ENCODE data around the gene RAPGEF2.

The RAPGEF2 gene

DNA sequence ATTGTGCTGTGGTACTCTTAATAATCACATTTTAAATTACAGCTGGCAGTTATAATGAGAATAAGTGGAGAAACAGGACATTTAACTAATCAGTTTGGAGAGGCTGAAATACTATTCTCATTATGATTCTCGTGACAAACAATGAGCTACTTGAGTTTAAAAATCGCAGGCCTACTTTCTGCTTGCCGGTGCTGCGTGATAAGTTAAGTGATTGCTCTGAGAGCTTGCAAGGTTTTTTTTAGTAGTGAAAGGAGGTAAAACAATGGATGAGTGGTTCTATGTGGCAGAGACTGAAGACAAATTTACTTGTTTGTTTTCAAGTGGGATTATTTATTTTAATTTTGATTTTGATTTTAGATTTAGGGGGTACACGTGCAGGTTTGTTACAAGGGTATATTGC lies 114.0 kb downstream of the RAPGEF2 start:
- H3K27me3 ChIP-seq (ENCODE audit: insufficient read depth, insufficient read length) = no peaks in the 10 kb centered on the region
- no peak for TF ChIP-seq ZNF274 (IDR thresholded peaks at IDR 0.05; ENCODE audit: low read depth, low read length)
- TF ChIP-seq SUZ12 (IDR thresholded peaks at IDR 0.05; ENCODE audit: extremely low read depth, insufficient read depth, insufficient read length) = no peak
- no peak for TF ChIP-seq YY1 (IDR thresholded peaks at IDR 0.05; ENCODE audit: insufficient read depth, insufficient read length)
- H3K9ac ChIP-seq (ENCODE audit: insufficient read length, low read depth) = no peak overlapping the region
- no peaks in the 10 kb centered on the region for H3K9me3 ChIP-seq (ENCODE audit: insufficient read depth, low read length)
- H3K36me3 ChIP-seq (ENCODE audit: insufficient read depth, insufficient read length, low read length) = peaks cover 2% of the 10 kb centered on the region
- H3K4me3 ChIP-seq (ENCODE audit: insufficient read length, low read depth) = no peak overlapping the region
- no peak for DNase-seq (ENCODE audit: low read depth, low spot score)
- H3K4me1 ChIP-seq (ENCODE audit: insufficient read depth, insufficient read length) = no peaks in the 10 kb centered on the region

DNA sequence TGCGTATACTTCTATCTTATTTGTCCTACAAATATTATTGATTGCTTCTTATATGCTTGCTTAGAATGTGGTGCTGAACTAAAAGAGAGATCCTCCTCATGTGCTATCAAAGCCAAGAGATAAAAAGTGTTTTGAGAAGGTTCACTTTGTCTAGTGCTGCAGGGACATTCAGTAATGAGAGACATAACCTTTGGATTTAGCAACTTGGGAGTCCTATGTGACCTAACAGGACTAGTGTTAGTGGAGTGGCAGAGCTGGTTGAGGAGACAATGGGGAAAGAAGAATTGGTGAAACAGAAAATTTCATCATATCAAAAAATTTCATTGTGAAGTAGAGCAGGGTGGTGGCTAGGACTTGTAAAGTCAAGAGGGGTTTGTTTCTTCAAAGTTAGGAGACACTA lies 117.0 kb downstream of the RAPGEF2 start:
- Histone ChIP-seq H3K9ac (ENCODE audit: insufficient read length, low read depth) (no peak overlapping the region), H3K9me3 (ENCODE audit: insufficient read depth, low read length) (no peaks in the 10 kb centered on the region), H3K4me1 (ENCODE audit: insufficient read depth, insufficient read length) (no peaks in the 10 kb centered on the region), H3K4me3 (ENCODE audit: insufficient read length, low read depth) (no peak overlapping the region), H3K27me3 (ENCODE audit: insufficient read depth, insufficient read length) (no peaks in the 10 kb centered on the region), H3K36me3 (ENCODE audit: insufficient read depth, insufficient read length, low read length) (no peaks in the 10 kb centered on the region)
- no peak for TF ChIP-seq ZNF274 (IDR thresholded peaks at IDR 0.05; ENCODE audit: low read depth, low read length)
- TF ChIP-seq YY1 (IDR thresholded peaks at IDR 0.05; ENCODE audit: insufficient read depth, insufficient read length) = no peak
- no peak for TF ChIP-seq SUZ12 (IDR thresholded peaks at IDR 0.05; ENCODE audit: extremely low read depth, insufficient read depth, insufficient read length)
- DNase-seq (ENCODE audit: low read depth, low spot score) = no peak

DNA sequence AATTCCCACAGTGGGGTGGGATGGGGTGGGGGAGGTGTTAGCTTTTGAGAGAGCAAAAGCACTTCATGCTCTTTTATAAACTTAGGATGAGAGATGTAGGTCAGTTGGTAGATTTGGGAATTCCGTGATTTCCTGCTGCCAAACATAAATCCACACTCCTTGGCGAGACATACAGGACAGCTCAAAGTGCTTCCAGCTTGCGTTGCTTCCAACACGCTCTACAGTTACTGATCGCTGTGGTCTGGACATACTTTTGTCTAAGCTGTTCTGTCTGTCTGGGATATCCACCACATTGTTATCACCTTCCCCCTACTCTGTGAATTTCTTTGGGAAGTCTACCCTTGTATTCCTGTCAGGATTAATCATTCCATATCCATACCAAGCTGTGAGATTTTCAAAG lies 117.5 kb downstream of the RAPGEF2 start:
- no peak for DNase-seq (ENCODE audit: low read depth, low spot score)
- Histone ChIP-seq H3K27me3 (ENCODE audit: insufficient read depth, insufficient read length) (no peaks in the 10 kb centered on the region), H3K36me3 (ENCODE audit: insufficient read depth, insufficient read length, low read length) (no peaks in the 10 kb centered on the region), H3K9me3 (ENCODE audit: insufficient read depth, low read length) (no peaks in the 10 kb centered on the region), H3K4me3 (ENCODE audit: insufficient read length, low read depth) (no peak overlapping the region), H3K4me1 (ENCODE audit: insufficient read depth, insufficient read length) (no peaks in the 10 kb centered on the region), H3K9ac (ENCODE audit: insufficient read length, low read depth) (no peak overlapping the region)
- TF ChIP-seq SUZ12 (IDR thresholded peaks at IDR 0.05; ENCODE audit: extremely low read depth, insufficient read depth, insufficient read length) (no peak), YY1 (IDR thresholded peaks at IDR 0.05; ENCODE audit: insufficient read depth, insufficient read length) (no peak), ZNF274 (IDR thresholded peaks at IDR 0.05; ENCODE audit: low read depth, low read length) (no peak)

DNA sequence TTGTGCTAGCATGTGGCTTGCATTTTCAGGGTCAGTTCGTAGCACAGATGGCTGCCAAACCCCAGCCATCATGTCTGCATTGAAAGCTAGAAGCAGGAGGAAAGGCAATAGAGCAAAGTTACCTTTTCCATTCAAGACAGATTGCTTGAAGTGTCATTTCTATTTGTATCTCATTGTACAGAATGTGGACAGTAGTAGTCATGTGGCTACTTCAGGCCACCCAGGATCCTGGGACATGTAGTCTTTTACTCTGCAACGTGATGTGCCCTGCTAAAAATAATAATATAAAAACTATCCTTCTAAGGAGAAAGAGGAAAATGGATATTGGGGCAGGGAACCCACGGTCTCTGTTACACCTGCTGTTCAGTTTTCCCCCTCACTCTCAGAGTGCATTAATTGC lies 118.4 kb downstream of the RAPGEF2 start:
- no peak for DNase-seq (ENCODE audit: low read depth, low spot score)
- Histone ChIP-seq H3K9me3 (ENCODE audit: insufficient read depth, low read length) (no peaks in the 10 kb centered on the region), H3K4me1 (ENCODE audit: insufficient read depth, insufficient read length) (no peaks in the 10 kb centered on the region), H3K27me3 (ENCODE audit: insufficient read depth, insufficient read length) (no peaks in the 10 kb centered on the region), H3K4me3 (ENCODE audit: insufficient read length, low read depth) (no peak overlapping the region), H3K9ac (ENCODE audit: insufficient read length, low read depth) (no peak overlapping the region), H3K36me3 (ENCODE audit: insufficient read depth, insufficient read length, low read length) (no peaks in the 10 kb centered on the region)
- TF ChIP-seq ZNF274 (IDR thresholded peaks at IDR 0.05; ENCODE audit: low read depth, low read length) (no peak), SUZ12 (IDR thresholded peaks at IDR 0.05; ENCODE audit: extremely low read depth, insufficient read depth, insufficient read length) (no peak), YY1 (IDR thresholded peaks at IDR 0.05; ENCODE audit: insufficient read depth, insufficient read length) (no peak)

DNA sequence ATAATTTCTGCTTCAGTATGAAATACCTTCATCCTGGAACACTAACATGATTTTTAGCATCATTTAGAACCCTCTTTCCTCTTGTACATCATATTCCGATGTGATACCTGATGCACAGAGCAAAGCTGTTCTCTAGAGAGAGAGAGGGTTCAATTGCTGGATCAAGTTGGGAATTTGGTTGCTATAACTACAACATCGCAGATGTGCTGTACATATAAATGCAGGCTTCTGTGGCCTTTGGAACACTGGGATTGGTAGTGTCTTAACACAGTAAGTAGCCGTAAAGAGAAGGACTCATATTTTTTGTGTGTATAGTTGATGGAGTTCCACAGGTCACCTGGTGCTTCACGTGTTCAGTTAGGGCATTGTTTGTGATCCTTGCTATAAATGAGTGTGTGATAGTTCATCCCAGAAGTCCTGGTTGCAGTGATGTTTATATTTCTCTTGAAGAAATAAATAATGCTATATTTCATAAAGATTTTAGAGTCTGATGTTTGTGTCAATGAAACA lies 119.2 kb downstream of the RAPGEF2 start:
- TF ChIP-seq ZNF274 (IDR thresholded peaks at IDR 0.05; ENCODE audit: low read depth, low read length) = no peak
- no peak for TF ChIP-seq YY1 (IDR thresholded peaks at IDR 0.05; ENCODE audit: insufficient read depth, insufficient read length)
- Histone ChIP-seq H3K4me1 (ENCODE audit: insufficient read depth, insufficient read length) (no peaks in the 10 kb centered on the region), H3K36me3 (ENCODE audit: insufficient read depth, insufficient read length, low read length) (no peaks in the 10 kb centered on the region), H3K4me3 (ENCODE audit: insufficient read length, low read depth) (no peak overlapping the region), H3K9ac (ENCODE audit: insufficient read length, low read depth) (no peak overlapping the region), H3K9me3 (ENCODE audit: insufficient read depth, low read length) (no peaks in the 10 kb centered on the region), H3K27me3 (ENCODE audit: insufficient read depth, insufficient read length) (no peaks in the 10 kb centered on the region)
- no peak for DNase-seq (ENCODE audit: low read depth, low spot score)

DNA sequence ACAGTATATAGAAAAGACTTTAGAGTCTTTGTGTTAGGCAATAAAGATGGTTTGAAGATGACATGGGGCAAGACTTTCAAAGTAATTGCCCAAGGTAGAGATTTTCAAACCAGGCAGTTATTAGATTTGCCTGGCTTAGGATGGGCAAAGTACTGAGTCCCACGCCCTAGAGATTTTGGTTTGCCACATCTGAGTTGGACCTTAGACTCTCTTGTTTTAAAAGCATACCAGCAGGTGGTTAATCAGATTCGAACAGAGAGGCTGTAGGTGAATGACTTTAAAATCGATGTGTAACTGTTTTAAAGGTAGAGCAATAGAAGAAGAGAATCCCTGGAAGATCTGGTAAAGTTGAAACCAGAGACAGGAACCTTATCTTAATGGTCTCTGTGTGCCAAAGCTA lies 121.5 kb downstream of the RAPGEF2 start:
- Histone ChIP-seq H3K4me3 (ENCODE audit: insufficient read length, low read depth) (no peak overlapping the region), H3K36me3 (ENCODE audit: insufficient read depth, insufficient read length, low read length) (no peaks in the 10 kb centered on the region), H3K9ac (ENCODE audit: insufficient read length, low read depth) (no peak overlapping the region), H3K4me1 (ENCODE audit: insufficient read depth, insufficient read length) (no peaks in the 10 kb centered on the region), H3K27me3 (ENCODE audit: insufficient read depth, insufficient read length) (no peaks in the 10 kb centered on the region), H3K9me3 (ENCODE audit: insufficient read depth, low read length) (no peaks in the 10 kb centered on the region)
- DNase-seq (ENCODE audit: low read depth, low spot score) = no peak
- no peak for TF ChIP-seq YY1 (IDR thresholded peaks at IDR 0.05; ENCODE audit: insufficient read depth, insufficient read length)
- TF ChIP-seq ZNF274 (IDR thresholded peaks at IDR 0.05; ENCODE audit: low read depth, low read length) = no peak

DNA sequence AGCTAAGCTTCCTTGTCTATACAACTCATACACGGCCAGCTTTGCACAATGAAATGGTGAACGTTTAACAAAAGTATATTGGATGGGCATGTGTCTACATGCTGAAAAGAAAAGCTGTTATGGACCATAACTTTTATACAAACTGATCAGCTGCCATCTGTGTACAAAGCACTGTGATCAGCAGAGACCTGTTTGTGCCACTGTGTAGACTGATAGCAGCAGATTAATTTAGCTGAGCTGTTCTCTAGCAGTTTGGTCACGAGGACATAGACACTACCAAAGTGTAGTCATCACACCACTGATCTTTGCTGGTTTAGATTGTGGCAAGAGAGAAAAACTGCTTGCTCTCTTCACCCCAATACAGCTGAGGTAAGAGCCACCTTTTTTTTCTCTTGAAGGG lies 124.5 kb downstream of the RAPGEF2 start:
- Histone ChIP-seq H3K9ac (ENCODE audit: insufficient read length, low read depth) (no peak overlapping the region), H3K4me1 (ENCODE audit: insufficient read depth, insufficient read length) (no peaks in the 10 kb centered on the region), H3K27me3 (ENCODE audit: insufficient read depth, insufficient read length) (no peaks in the 10 kb centered on the region), H3K36me3 (ENCODE audit: insufficient read depth, insufficient read length, low read length) (no peaks in the 10 kb centered on the region), H3K4me3 (ENCODE audit: insufficient read length, low read depth) (no peak overlapping the region), H3K9me3 (ENCODE audit: insufficient read depth, low read length) (no peaks in the 10 kb centered on the region)
- no peak for TF ChIP-seq ZNF274 (IDR thresholded peaks at IDR 0.05; ENCODE audit: low read depth, low read length)
- no peak for TF ChIP-seq SUZ12 (IDR thresholded peaks at IDR 0.05; ENCODE audit: extremely low read depth, insufficient read depth, insufficient read length)
- TF ChIP-seq YY1 (IDR thresholded peaks at IDR 0.05; ENCODE audit: insufficient read depth, insufficient read length) = no peak
- DNase-seq (ENCODE audit: low read depth, low spot score) = no peak

DNA sequence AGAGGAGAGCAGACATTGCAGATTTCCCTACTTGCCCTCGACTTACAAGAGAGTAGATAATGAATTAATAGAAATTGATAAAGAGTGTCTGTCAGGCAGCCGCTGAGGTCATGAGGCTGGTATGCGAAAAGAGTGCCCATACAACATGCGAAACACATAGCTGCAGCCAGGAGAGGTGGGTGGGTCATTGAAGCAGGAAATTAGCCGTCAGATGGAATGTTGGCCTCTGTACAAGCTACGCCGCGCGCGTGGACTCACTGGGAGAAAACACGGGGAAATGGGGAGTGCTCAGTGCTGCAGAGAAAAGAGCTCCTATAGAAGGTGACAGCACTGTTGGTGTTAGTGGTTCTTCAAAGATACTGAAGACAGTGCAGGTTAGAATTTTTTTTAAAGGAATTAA lies 125.1 kb downstream of the RAPGEF2 start:
- H3K27me3 ChIP-seq (ENCODE audit: insufficient read depth, insufficient read length) = no peaks in the 10 kb centered on the region
- H3K4me3 ChIP-seq (ENCODE audit: insufficient read length, low read depth) = no peak overlapping the region
- H3K9ac ChIP-seq (ENCODE audit: insufficient read length, low read depth) = no peak overlapping the region
- no peaks in the 10 kb centered on the region for H3K36me3 ChIP-seq (ENCODE audit: insufficient read depth, insufficient read length, low read length)
- DNase-seq (ENCODE audit: low read depth, low spot score) = no peak
- no peaks in the 10 kb centered on the region for H3K9me3 ChIP-seq (ENCODE audit: insufficient read depth, low read length)
- no peaks in the 10 kb centered on the region for H3K4me1 ChIP-seq (ENCODE audit: insufficient read depth, insufficient read length)
- TF ChIP-seq SUZ12 (IDR thresholded peaks at IDR 0.05; ENCODE audit: extremely low read depth, insufficient read depth, insufficient read length) (no peak), ZNF274 (IDR thresholded peaks at IDR 0.05; ENCODE audit: low read depth, low read length) (no peak), YY1 (IDR thresholded peaks at IDR 0.05; ENCODE audit: insufficient read depth, insufficient read length) (no peak)
